ENCODE results near the gene FBXL15. TPM values are rescaled to one million over a fixed set of nuclear protein-coding genes. Genes with fewer than 3 reads are reported as not detected.

FBXL15 gene
- total RNA-seq, 4 donors from 2014 or later, result 19.5 to 45.9 (median 29.0) TPM

DNA sequence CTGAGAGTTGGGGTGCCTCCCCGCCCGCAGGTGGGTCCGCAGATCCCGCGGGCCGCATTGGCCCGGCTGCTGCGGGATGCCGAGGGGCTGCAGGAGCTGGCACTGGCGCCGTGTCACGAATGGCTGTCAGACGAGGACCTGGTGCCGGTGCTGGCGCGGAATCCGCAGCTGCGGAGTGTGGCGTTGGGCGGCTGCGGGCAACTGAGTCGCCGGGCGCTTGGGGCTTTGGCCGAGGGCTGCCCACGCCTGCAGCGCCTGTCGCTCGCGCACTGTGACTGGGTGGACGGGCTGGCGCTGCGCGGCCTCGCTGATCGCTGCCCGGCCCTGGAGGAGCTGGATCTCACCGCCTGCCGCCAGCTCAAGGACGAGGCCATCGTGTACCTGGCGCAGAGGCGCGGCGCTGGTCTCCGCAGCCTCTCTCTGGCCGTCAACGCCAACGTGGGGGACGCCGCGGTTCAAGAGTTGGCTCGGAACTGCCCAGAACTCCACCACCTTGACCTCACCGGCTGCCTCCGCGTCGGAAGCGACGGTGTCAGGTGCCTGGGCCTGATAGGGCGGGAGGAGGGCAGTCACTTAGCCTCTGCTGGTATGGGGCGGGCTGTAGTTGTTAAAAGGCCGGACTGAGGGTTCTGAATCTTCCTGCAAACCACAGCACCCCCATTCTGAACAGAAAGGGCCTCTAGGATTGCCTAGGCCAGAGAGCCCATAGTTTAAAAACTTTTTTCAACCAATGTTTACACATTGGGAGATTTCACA, 1.3 kb downstream of the FBXL15 start:
- H3K4me3 ChIP-seq, result peak overlapping the region; percentile 71 to 86 (median 83)
- H3K27me3 ChIP-seq, result peaks cover 0 to 21% (median 0%) of the 10 kb centered on the region in 4 donors
- no peak for DNase-seq (ENCODE audit: extremely low spot score)
- peaks cover 6 to 24% (median 19%) of the 10 kb centered on the region in 4 donors for H3K36me3 ChIP-seq
- TF ChIP-seq POLR2AphosphoS5 (IDR thresholded peaks at IDR 0.05), result peak in 1 of 2 donors; percentile 13
- TF ChIP-seq, protein P1, sequence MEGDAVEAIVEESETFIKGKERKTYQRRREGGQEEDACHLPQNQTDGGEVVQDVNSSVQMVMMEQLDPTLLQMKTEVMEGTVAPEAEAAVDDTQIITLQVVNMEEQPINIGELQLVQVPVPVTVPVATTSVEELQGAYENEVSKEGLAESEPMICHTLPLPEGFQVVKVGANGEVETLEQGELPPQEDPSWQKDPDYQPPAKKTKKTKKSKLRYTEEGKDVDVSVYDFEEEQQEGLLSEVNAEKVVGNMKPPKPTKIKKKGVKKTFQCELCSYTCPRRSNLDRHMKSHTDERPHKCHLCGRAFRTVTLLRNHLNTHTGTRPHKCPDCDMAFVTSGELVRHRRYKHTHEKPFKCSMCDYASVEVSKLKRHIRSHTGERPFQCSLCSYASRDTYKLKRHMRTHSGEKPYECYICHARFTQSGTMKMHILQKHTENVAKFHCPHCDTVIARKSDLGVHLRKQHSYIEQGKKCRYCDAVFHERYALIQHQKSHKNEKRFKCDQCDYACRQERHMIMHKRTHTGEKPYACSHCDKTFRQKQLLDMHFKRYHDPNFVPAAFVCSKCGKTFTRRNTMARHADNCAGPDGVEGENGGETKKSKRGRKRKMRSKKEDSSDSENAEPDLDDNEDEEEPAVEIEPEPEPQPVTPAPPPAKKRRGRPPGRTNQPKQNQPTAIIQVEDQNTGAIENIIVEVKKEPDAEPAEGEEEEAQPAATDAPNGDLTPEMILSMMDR (IDR thresholded peaks at IDR 0.05), result no peak
- H3K27ac ChIP-seq (replicated peaks in 1 of 4), result peak overlapping the region; percentile 84 to 91 (median 90)
- H3K4me1 ChIP-seq, result peaks cover 32 to 46% (median 44%) of the 10 kb centered on the region in 4 donors
- 0% methylated on average over 11 of the region's 62 CpGs for WGBS
- intact Hi-C loops (cut with DNase I), result loop anchor here (1.0 kb wide), 1 partner anchor 28 kb away; no protein-coding TSS in a partner anchor
- H3K9me3 ChIP-seq, result no peaks in the 10 kb centered on the region

DNA sequence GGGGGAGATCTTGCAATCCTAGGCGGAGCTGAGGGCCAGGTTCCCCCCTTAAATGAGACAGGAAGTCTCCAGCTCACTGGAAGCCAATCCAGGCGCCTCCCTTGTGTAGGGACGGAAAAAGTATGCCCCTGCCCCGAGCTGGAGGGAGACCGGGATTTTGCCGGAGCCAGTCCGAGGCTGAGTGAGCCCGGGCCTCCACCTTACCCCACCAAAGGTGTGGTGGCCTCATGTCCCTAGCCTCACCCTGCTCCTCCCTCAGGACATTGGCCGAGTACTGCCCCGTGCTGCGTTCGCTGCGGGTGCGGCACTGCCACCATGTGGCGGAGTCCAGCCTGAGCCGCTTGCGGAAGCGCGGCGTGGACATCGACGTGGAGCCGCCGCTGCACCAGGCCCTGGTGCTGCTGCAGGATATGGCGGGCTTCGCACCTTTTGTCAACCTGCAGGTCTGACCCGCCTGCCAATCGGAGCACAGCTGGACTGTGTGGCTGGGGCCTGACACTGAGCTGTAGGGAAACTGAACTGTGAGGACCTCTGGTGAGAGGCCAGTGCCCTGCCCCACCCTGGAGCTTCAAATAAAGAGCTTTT, 2.0 kb downstream of the FBXL15 start:
- H3K4me1 ChIP-seq, result peaks cover 32 to 46% (median 44%) of the 10 kb centered on the region in 4 donors
- peak; percentile 94 for DNase-seq (ENCODE audit: extremely low spot score)
- H3K27ac ChIP-seq (replicated peaks in 1 of 4), result peak overlapping the region; percentile 84 to 91 (median 90)
- intact Hi-C loops (cut with DNase I), result loop anchor here (1.0 kb wide), 1 partner anchor 28 kb away; no protein-coding TSS in a partner anchor
- H3K36me3 ChIP-seq, result peaks cover 6 to 24% (median 19%) of the 10 kb centered on the region in 4 donors
- WGBS, result 5% methylated on average over 4 of the region's 28 CpGs
- no peak for TF ChIP-seq EP300 (IDR thresholded peaks at IDR 0.05)
- peak; percentile 72 to 81 for TF ChIP-seq POLR2AphosphoS5 (IDR thresholded peaks at IDR 0.05)
- TF ChIP-seq, protein P1 (IDR thresholded peaks at IDR 0.05), result peak; percentile 84 to 91 (median 86)
- no peaks in the 10 kb centered on the region for H3K9me3 ChIP-seq
- H3K4me3 ChIP-seq, result peak overlapping the region; percentile 71 to 86 (median 83)
- peaks cover 0 to 14% (median 0%) of the 10 kb centered on the region in 4 donors for H3K27me3 ChIP-seq

DNA sequence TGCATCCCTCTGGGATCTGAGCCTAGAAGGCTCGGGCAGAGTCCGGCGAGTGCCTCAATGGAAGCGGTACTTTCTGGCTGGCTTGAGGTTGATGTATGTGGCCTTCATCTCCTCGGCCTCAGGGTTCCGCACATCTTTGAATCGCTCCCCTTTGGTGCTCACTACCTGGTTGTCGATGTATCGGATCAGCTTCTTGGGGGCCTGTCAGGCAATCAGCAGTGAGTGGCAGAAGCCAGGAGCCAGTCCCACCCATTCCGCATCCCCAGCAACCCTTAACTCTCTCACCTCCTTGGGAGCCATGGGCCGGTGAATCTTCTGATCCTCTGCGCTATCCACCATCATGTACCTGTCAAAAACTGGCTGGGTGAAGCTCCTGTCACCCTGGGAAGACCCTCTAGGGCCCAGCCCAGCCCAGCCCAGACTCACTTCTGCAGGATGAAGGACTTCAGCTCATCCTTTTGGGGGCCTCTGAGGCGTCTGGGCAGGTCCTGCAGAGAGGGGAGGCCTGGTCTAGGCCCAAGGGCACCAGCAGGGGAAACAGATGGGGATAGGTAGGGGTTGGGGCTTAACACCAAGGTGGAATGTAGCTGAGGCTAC, 2.8 kb downstream of the FBXL15 start:
- Histone ChIP-seq H3K27ac (replicated peaks in 1 of 4) (peak overlapping the region in 2 of 4 donors; percentile 91), H3K4me1 (peaks cover 32 to 44% (median 43%) of the 10 kb centered on the region in 4 donors), H3K9me3 (no peaks in the 10 kb centered on the region), H3K27me3 (peaks cover 0 to 6% (median 0%) of the 10 kb centered on the region in 4 donors), H3K36me3 (peaks cover 6 to 24% (median 19%) of the 10 kb centered on the region in 4 donors), H3K4me3 (peak overlapping the region in 1 of 4 donors; percentile 71)
- DNase-seq (ENCODE audit: extremely low spot score), result no peak
- intact Hi-C loops (cut with DNase I), result no loop called here
- TF ChIP-seq POLR2AphosphoS5 (IDR thresholded peaks at IDR 0.05) (no peak), EP300 (IDR thresholded peaks at IDR 0.05) (no peak), POLR2A (IDR thresholded peaks at IDR 0.05; ENCODE audit: low read depth) (no peak)
- TF ChIP-seq, protein P1 (IDR thresholded peaks at IDR 0.05), result no peak
- WGBS, result 83% methylated on average over 9 of the region's 13 CpGs

DNA sequence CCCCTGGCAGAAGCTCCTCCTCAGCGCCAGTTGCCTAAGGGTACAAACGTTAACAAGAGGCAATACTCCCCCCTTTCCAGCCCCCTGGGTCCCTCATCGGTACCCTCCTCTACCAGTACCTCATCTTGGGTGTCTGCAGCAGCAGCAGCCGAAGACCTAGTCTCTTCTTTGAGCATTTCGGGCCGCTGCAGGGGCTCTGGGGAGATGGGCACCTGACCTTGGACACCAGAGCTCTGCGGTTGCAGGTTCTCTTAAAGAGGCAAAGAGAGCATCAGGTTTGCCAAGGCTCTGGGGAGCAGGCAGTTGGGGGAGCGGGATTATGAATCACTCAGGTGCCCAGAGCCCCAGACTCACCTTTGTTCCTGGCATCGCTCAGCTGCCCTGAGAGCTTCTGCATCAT, 3.5 kb downstream of the FBXL15 start:
- peaks cover 29 to 38% (median 36%) of the 10 kb centered on the region in 4 donors for H3K4me1 ChIP-seq
- peaks cover 6 to 24% (median 19%) of the 10 kb centered on the region in 4 donors for H3K36me3 ChIP-seq
- H3K4me3 ChIP-seq, result no peak overlapping the region
- H3K27ac ChIP-seq (replicated peaks in 1 of 4), result no peak overlapping the region
- TF ChIP-seq EP300 (IDR thresholded peaks at IDR 0.05), result no peak
- TF ChIP-seq, protein P1 (IDR thresholded peaks at IDR 0.05), result no peak
- TF ChIP-seq POLR2A (IDR thresholded peaks at IDR 0.05; ENCODE audit: low read depth), result no peak
- TF ChIP-seq POLR2AphosphoS5 (IDR thresholded peaks at IDR 0.05), result no peak
- H3K27me3 ChIP-seq, result no peaks in the 10 kb centered on the region
- DNase-seq (ENCODE audit: extremely low spot score), result no peak
- WGBS, result 87% methylated on average over 9 of the region's 9 CpGs
- intact Hi-C loops (cut with DNase I), result no loop called here
- H3K9me3 ChIP-seq, result no peaks in the 10 kb centered on the region

Data from esophagus muscularis mucosa (tissue), 4 donors.